GM20000 (cell line): ENCODE measurements around the gene LLGL1.

Source experiments
- DNase-seq: peaks from one replicate; pipeline ENCODE4 v3.0.0; 2012; ENCODE audit warnings: low spot score
- CTCF ChIP-seq: IDR thresholded peaks from 2 replicates; pipeline ENCODE4 v1.5.1; 2012; ENCODE audit warnings: mild to moderate bottlenecking, control low read depth; ENCODE audit errors: extremely low read depth, missing control alignments

LLGL1 gene

DNA sequence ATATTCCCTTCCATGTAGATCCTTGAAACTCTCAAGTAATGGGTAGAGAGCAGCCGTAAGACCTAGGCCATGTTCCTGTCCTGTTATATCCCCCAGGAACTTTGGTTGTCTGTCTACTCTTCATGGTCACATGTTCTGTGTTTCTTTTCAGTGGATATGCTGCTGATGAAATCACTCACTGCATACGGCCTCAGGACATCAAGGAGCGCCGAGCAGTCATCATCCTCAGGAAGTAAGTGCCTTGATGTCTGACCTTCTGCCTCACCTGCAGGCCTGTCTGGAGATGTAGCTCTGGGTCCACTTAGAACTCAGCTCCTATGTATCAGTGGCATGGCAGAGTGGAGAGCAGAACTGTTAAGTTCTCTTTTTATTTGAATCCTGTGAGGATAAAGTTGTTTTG is 30.6 kb upstream of the LLGL1 start:
- no peak for TF ChIP-seq CTCF
- no peak for DNase-seq

DNA sequence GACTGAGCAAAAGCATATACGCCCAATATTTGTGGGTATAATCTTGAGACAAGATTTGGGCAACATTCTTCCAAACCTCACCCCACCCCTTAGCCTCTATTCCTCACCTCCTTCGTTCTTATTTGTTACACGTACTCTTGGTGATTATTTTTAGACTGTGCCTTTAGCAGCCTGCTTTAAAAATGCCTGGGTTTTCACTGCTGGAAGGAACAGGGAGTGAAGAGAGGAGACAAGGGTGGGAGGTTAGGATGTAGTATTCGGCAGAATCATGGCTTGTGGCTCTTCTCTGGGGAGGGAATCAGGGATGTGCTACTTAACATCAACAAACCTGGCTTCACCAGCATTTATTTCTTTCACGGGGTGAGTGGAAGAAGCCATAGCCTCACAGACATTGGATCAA is 30.2 kb upstream of the LLGL1 start:
- DNase-seq, result no peak
- TF ChIP-seq CTCF, result no peak

DNA sequence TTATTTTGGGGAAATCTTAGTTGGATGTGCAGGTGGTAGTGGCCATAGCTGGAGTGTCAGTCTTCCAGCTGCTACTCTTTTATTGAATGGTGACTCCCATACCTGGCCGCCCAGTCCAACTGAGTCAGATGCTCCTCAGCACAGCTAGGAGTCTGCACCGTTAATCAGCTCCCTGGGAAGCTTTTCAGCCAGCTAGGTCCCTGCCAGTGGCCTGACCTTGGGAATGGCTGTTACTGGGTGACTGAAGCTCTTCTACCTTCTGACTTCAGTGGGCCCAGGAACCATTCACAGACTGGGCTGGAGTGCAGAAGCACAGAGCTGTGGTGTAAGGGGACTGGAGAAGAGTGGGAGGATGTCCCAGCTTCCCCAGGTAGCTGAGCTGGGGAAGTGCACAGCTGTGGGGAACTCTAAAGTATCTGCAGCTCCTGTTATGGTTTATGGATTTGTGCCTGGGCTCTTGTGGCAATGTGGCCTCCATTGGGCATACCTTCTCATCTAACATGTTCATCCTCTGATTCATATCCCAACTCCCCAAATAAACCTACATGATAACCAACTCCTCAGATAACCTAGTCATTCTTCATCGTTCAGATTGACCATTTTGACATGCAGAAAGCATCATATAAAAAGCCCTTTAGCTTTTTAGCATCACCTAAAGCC is 27.8 kb upstream of the LLGL1 start:
- no peak for TF ChIP-seq CTCF
- DNase-seq, result no peak

- no peak for TF ChIP-seq CTCF
- no peak for DNase-seq
Measured at GRCh38 chr17:18198530-18198929, 26.9 kb upstream of the LLGL1 start.

- TF ChIP-seq CTCF, result no peak
- DNase-seq, result no peak
Measured at GRCh38 chr17:18201108-18201507, 24.3 kb upstream of the LLGL1 start.

DNA sequence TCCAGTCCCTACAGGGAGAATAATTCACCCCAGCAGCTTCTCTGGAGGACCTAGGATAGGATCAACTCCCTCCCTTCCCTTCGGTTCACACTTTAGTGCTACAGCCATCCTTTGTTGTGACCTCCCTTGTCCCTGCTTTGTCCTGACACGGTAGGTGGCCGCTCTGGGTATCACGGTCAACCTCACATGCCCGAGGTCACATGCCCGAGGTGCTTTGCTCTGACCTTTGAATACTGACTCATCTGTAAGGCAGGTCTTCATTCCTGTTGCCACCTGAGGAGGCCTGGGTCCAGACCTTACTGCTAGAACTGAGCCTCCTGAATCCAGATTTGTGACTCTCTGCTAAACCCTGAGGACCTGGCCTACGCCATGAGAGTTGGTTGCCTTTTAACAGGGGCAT is 22.1 kb upstream of the LLGL1 start:
- DNase-seq, result no peak
- no peak for TF ChIP-seq CTCF

DNA sequence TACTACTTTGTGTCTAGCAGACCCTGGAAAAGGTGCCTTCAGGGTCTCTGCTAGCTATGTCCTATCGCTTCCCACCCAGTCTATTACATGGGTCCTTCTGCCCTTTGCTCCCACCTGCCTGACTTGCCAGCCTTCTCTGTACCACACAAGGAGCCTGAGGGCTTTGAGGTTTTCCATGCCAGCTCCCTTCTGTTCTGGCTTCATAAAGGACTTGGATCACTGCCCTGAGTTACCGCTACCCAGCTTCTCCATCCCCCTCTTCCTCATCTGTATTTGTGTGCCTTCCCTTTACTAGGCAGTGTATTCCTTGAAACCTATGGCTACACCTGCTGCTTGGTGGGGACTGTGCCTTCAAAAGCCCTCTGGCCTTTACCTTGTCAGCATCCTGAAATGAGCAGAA is 19.6 kb upstream of the LLGL1 start:
- TF ChIP-seq CTCF, result no peak
- no peak for DNase-seq
